Superior temporal gyrus (tissue), 1 donor: Measurements from ENCODE around the gene AFDN.

ENCODE experiments used
- DNase-seq: peaks from one replicate; pipeline ENCODE4 v3.0.0-alpha.2; 2016; ENCODE audit errors: extremely low spot score

Gene AFDN

GRCh38 chr6:167842457-167842856 lies 15.7 kb downstream of the AFDN start:
- no peak for DNase-seq

- no peak for DNase-seq
Measured at GRCh38 chr6:167843023-167843422, 16.3 kb downstream of the AFDN start.

GRCh38 chr6:167845856-167846255 lies 19.1 kb downstream of the AFDN start:
- DNase-seq, result no peak

GRCh38 chr6:167846997-167847606 lies 20.4 kb downstream of the AFDN start:
- DNase-seq, result no peak

- no peak for DNase-seq
Measured at GRCh38 chr6:167847936-167848335, 21.2 kb downstream of the AFDN start.

GRCh38 chr6:167848783-167849182 lies 22.1 kb downstream of the AFDN start:
- no peak for DNase-seq

GRCh38 chr6:167849846-167850459 lies 23.2 kb downstream of the AFDN start:
- no peak for DNase-seq

GRCh38 chr6:167850782-167851181 lies 24.1 kb downstream of the AFDN start:
- DNase-seq, result no peak

- no peak for DNase-seq
Measured at GRCh38 chr6:167851370-167851952, 24.8 kb downstream of the AFDN start.

- DNase-seq, result no peak
Measured at GRCh38 chr6:167855825-167856425, 29.2 kb downstream of the AFDN start.

GRCh38 chr6:167856474-167856873 lies 29.8 kb downstream of the AFDN start:
- DNase-seq, result no peak

GRCh38 chr6:167856999-167857660 lies 30.4 kb downstream of the AFDN start:
- no peak for DNase-seq

GRCh38 chr6:167858086-167858591 lies 31.4 kb downstream of the AFDN start:
- DNase-seq, result peak; percentile 72

- no peak for DNase-seq
Measured at GRCh38 chr6:167858842-167859664, 32.3 kb downstream of the AFDN start.

- no peak for DNase-seq
Measured at GRCh38 chr6:167860550-167861226, 34.0 kb downstream of the AFDN start.

GRCh38 chr6:167861424-167861823 lies 34.7 kb downstream of the AFDN start:
- no peak for DNase-seq

- DNase-seq, result no peak
Measured at GRCh38 chr6:167863897-167864296, 37.2 kb downstream of the AFDN start.

- DNase-seq, result no peak
Measured at GRCh38 chr6:167866642-167867041, 39.9 kb downstream of the AFDN start.

GRCh38 chr6:167870321-167870720 lies 43.6 kb downstream of the AFDN start:
- no peak for DNase-seq

- no peak for DNase-seq
Measured at GRCh38 chr6:167872538-167873210, 46.0 kb downstream of the AFDN start.
